Sigmoid colon (tissue), 4 donors: Measurements from ENCODE around the gene PRKG1.

Source experiments
- EP300 ChIP-seq, 4 donors: sonication (generic); formaldehyde crosslinking; IDR thresholded peaks; one replicate each; pipeline ENCODE4 v1.6.1; 2017; ENCODE audit warnings: antibody characterized with exemption in 4 of 4
- POLR2A ChIP-seq, 2 donors: fragments of 450-650 bp; IDR thresholded peaks; one replicate each; pipeline ENCODE4 v1.6.1; 2016; ENCODE audit warnings: antibody characterized with exemption in 2 of 2, mild to moderate bottlenecking in 2 of 2, moderate library complexity in 2 of 2
- POLR2AphosphoS5 ChIP-seq, 4 donors: sonication (generic); formaldehyde crosslinking; IDR thresholded peaks; one replicate each; pipeline ENCODE4 v1.6.1; 2017; ENCODE audit warnings: antibody characterized with exemption in 4 of 4
- TF ChIP-seq, protein P1 (sequence below), 4 experiments: fragments of 450-650 bp in 3 of 4; fragments of 200-600 bp in 1 of 4; IDR thresholded peaks; one replicate each; pipeline ENCODE4 v1.5.1; 2016 to 2019; ENCODE audit warnings: antibody characterized with exemption in 4 of 4, mild to moderate bottlenecking in 3 of 4, moderate library complexity in 2 of 4

GRCh38 chr10:52020702-52021101 is 946.4 kb downstream of the PRKG1 start:
- no peak for TF ChIP-seq POLR2A (IDR thresholded peaks at IDR 0.05)
- TF ChIP-seq, protein P1, sequence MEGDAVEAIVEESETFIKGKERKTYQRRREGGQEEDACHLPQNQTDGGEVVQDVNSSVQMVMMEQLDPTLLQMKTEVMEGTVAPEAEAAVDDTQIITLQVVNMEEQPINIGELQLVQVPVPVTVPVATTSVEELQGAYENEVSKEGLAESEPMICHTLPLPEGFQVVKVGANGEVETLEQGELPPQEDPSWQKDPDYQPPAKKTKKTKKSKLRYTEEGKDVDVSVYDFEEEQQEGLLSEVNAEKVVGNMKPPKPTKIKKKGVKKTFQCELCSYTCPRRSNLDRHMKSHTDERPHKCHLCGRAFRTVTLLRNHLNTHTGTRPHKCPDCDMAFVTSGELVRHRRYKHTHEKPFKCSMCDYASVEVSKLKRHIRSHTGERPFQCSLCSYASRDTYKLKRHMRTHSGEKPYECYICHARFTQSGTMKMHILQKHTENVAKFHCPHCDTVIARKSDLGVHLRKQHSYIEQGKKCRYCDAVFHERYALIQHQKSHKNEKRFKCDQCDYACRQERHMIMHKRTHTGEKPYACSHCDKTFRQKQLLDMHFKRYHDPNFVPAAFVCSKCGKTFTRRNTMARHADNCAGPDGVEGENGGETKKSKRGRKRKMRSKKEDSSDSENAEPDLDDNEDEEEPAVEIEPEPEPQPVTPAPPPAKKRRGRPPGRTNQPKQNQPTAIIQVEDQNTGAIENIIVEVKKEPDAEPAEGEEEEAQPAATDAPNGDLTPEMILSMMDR (IDR thresholded peaks at IDR 0.05), result no peak
- no peak for TF ChIP-seq POLR2AphosphoS5 (IDR thresholded peaks at IDR 0.05)
- TF ChIP-seq EP300 (IDR thresholded peaks at IDR 0.05), result no peak
